K562 (cell line): Measurements from ENCODE around the gene SMARCC1. TPM values are rescaled to one million over a fixed set of nuclear protein-coding genes. Genes with fewer than 3 reads are reported as not detected.

Experiments used
- ASH1L ChIP-seq: fragments of 450-650 bp; IDR thresholded peaks from 2 replicates; pipeline ENCODE4 v1.6.1; 2018; ENCODE audit warnings: borderline replicate concordance, mild to moderate bottlenecking, low read depth; ENCODE audit not compliant: partially characterized antibody
- DDX20 ChIP-seq: fragments of 450-650 bp; IDR thresholded peaks from 2 replicates; pipeline ENCODE4 v1.6.1; 2016; ENCODE audit warnings: missing genetic modification characterization, low read depth, mild to moderate bottlenecking, missing compliant biosample characterization, moderate library complexity
- FOXM1 ChIP-seq, 2 experiments: fragments of 450-650 bp in 1 of 2; sonication (generic) in 1 of 2; formaldehyde crosslinking in 1 of 2; IDR thresholded peaks; 2 replicates each; pipeline versions ENCODE4 v1.6.1 to v1.9.0; 2017 to 2022; ENCODE audit warnings: low read depth in 2 of 2, mild to moderate bottlenecking in 2 of 2, missing genetic modification reagents in 1 of 2, moderate library complexity in 1 of 2
- HLTF ChIP-seq: fragments of 450-650 bp; IDR thresholded peaks from 2 replicates; pipeline ENCODE4 v1.6.1; 2016
- IFI16 ChIP-seq: fragments of 250-450 bp; sonication (Bioruptor Pico); IDR thresholded peaks from 2 replicates; pipeline ENCODE4 v2.1.2; 2022; ENCODE audit warnings: mild to moderate bottlenecking, inconsistent platforms
- ILK ChIP-seq: fragments of 450-650 bp; IDR thresholded peaks from 2 replicates; pipeline ENCODE4 v1.6.1; 2016; ENCODE audit warnings: missing genetic modification characterization, low read depth, mild to moderate bottlenecking, missing compliant biosample characterization, moderate library complexity, borderline replicate concordance
- JUND ChIP-seq, 2 experiments: IDR thresholded peaks; 2 replicates in 1 of 2; 3 replicates in 1 of 2; pipeline ENCODE4 v1.6.1; 2011; ENCODE audit warnings: borderline replicate concordance in 2 of 2, low read depth in 2 of 2, low read length in 2 of 2, improper control_type of control experiment in 1 of 2, missing biosample characterization in 1 of 2, missing genetic modification characterization in 1 of 2, missing genetic modification reagents in 1 of 2
- LCOR ChIP-seq: sonication (generic); formaldehyde crosslinking; IDR thresholded peaks from 2 replicates; pipeline ENCODE4 v1.8.0; 2022; ENCODE audit warnings: mild to moderate bottlenecking, missing genetic modification reagents
- LEF1 ChIP-seq: fragments of 450-650 bp; IDR thresholded peaks from 2 replicates; pipeline ENCODE4 v1.6.1; 2016; ENCODE audit warnings: mild to moderate bottlenecking
- MTF1 ChIP-seq: fragments of 250-450 bp; sonication (Bioruptor Pico); IDR thresholded peaks from 2 replicates; pipeline ENCODE4 v1.9.0; 2021; ENCODE audit warnings: moderate library complexity, mild to moderate bottlenecking, inconsistent platforms, borderline replicate concordance
- NFE2 ChIP-seq: IDR thresholded peaks from 2 replicates; pipeline ENCODE4 v1.6.1; 2014; ENCODE audit warnings: antibody characterized with exemption, low read depth
- NR4A1 ChIP-seq, 2 experiments: fragments of 250-450 bp in 1 of 2; fragments of 450-650 bp in 1 of 2; sonication (Bioruptor Pico) in 1 of 2; IDR thresholded peaks; 2 replicates each; pipeline versions ENCODE4 v1.4.0 to v1.6.1; 2016 to 2020; ENCODE audit warnings: mild to moderate bottlenecking in 2 of 2, missing compliant biosample characterization in 1 of 2, missing genetic modification characterization in 1 of 2, moderate library complexity in 1 of 2
- NRF1 ChIP-seq, 2 experiments: fragments of 450-650 bp; IDR thresholded peaks in 1 of 2; conservative IDR thresholded peaks in 1 of 2; 2 replicates each; pipeline ENCODE4 v1.6.1; 2014; ENCODE audit warnings: mild to moderate bottlenecking in 2 of 2
- SIN3B ChIP-seq: fragments of 450-650 bp; IDR thresholded peaks from 2 replicates; pipeline ENCODE4 v1.6.1; 2017; ENCODE audit warnings: low read depth, mild to moderate bottlenecking, moderate library complexity
- STAG1 ChIP-seq: sonication (generic); formaldehyde crosslinking; IDR thresholded peaks from 2 replicates; pipeline ENCODE4 v1.5.0; 2020; ENCODE audit warnings: missing genetic modification reagents, borderline replicate concordance
- TAF9B ChIP-seq: fragments of 450-650 bp; IDR thresholded peaks from 2 replicates; pipeline ENCODE4 v1.6.1; 2018; ENCODE audit warnings: mild to moderate bottlenecking; ENCODE audit not compliant: partially characterized antibody
- ZBTB8A ChIP-seq: fragments of 450-650 bp; IDR thresholded peaks from 2 replicates; pipeline ENCODE4 v1.6.1; 2018; ENCODE audit warnings: mild to moderate bottlenecking, moderate library complexity; ENCODE audit not compliant: partially characterized antibody
- ZNF23 ChIP-seq: fragments of 250-450 bp; sonication (Bioruptor Pico); IDR thresholded peaks from 2 replicates; pipeline ENCODE4 v1.4.0; 2020; ENCODE audit warnings: mild to moderate bottlenecking
- polyA plus RNA-seq, 8 experiments: library from polyadenylated mRNA; depleted of rRNA in 4 of 8; stranded (reverse) in 5 of 8; unstranded in 3 of 8; fragments of >200 nt; fragmentation: Nextera tagmentation in 2 of 8; fragmentation: Illumina TruSeq in 1 of 8; extraction: Ambion mirVana in 2 of 8; extraction: Trizol in 1 of 8; gene quantifications; 2 replicates each; pipeline versions ENCODE4 v1.2.1 to v1.2.3, GENCODE V29; 2011 to 2014; ENCODE audit warnings: inconsistent platforms in 1 of 8, missing spikeins in 1 of 8
- total RNA-seq, 7 experiments: library from RNA; depleted of rRNA in 6 of 7; stranded (reverse); fragments of >200 nt in 6 of 7; fragmentation: Illumina TruSeq in 2 of 7; extraction: Trizol in 2 of 7; gene quantifications; 2 replicates each; pipeline versions ENCODE4 v1.2.1 to v1.2.3, GENCODE V29; 2011 to 2021; ENCODE audit warnings: low replicate concordance in 1 of 7
- TF ChIP-seq, protein P1 (sequence below): fragments of 450-650 bp; IDR thresholded peaks from 2 replicates; pipeline ENCODE4 v1.6.1; 2017; ENCODE audit warnings: antibody characterized with exemption
- TF ChIP-seq, protein P2 (sequence below): fragments of 250-450 bp; sonication (Bioruptor Pico); IDR thresholded peaks from 2 replicates; pipeline ENCODE4 v1.9.0; 2021; ENCODE audit warnings: mild to moderate bottlenecking
- TF ChIP-seq, protein P3 (sequence below): sonication (generic); formaldehyde crosslinking; IDR thresholded peaks from 2 replicates; pipeline ENCODE4 v1.8.1; 2023; ENCODE audit warnings: mild to moderate bottlenecking, missing genetic modification reagents

Gene SMARCC1
- total and polyA plus RNA-seq, 9 of the 15 experiments (the other 6 are each of a cell fraction or from before 2014, with no cell fraction given): 20.7 to 199 (median 66.0) TPM

DNA sequence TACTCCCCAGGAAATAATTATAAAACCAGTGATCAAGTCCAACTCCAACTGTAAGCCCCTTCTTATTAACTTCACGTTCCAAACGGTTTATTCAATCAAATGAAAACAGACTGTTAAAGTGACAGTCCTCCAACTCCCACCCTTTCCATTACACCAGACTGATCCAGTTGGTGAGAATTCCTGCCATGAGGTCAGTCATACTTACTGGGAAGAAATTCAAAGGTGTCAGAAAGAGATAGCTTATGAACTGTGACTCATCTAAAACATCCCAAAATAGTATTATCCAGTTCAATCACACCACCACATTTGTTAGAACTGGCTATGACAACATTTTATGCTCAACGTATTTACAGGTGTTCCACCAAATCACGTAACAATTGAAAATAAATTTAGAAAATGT is 19.5 kb downstream of the SMARCC1 start (continued):
- no peak for TF ChIP-seq DDX20
- TF ChIP-seq STAG1 (CRISPR knock-in tag): no peak
- TF ChIP-seq, protein P1, sequence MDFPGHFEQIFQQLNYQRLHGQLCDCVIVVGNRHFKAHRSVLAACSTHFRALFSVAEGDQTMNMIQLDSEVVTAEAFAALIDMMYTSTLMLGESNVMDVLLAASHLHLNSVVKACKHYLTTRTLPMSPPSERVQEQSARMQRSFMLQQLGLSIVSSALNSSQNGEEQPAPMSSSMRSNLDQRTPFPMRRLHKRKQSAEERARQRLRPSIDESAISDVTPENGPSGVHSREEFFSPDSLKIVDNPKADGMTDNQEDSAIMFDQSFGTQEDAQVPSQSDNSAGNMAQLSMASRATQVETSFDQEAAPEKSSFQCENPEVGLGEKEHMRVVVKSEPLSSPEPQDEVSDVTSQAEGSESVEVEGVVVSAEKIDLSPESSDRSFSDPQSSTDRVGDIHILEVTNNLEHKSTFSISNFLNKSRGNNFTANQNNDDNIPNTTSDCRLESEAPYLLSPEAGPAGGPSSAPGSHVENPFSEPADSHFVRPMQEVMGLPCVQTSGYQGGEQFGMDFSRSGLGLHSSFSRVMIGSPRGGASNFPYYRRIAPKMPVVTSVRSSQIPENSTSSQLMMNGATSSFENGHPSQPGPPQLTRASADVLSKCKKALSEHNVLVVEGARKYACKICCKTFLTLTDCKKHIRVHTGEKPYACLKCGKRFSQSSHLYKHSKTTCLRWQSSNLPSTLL: no peak
- no peak for TF ChIP-seq IFI16 (CRISPR knock-in tag)
- peak; percentile 91 for TF ChIP-seq LCOR (CRISPR knock-in tag)
- TF ChIP-seq JUND (IDR thresholded peaks at IDR 0.05; ENCODE audit: borderline replicate concordance, low read depth, low read length): peak; percentile 96
- TF ChIP-seq JUND (tag; IDR thresholded peaks at IDR 0.05; ENCODE audit: borderline replicate concordance, low read depth, low read length): peak; percentile 97
- TF ChIP-seq, protein P2, sequence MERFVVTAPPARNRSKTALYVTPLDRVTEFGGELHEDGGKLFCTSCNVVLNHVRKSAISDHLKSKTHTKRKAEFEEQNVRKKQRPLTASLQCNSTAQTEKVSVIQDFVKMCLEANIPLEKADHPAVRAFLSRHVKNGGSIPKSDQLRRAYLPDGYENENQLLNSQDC (CRISPR knock-in tag): no peak
- TF ChIP-seq ZNF23 (CRISPR knock-in tag): no peak
- no peak for TF ChIP-seq NRF1 (conservative IDR thresholded peaks at IDR 0.05 in 1 of 2, IDR thresholded peaks at IDR 0.05 in 1 of 2)
- TF ChIP-seq HLTF: no peak
- TF ChIP-seq NFE2: peak; percentile 78
- TF ChIP-seq ASH1L: no peak
- no peak for TF ChIP-seq TAF9B
- peak; percentile 83; the same call in 1 of the 2 replicates for TF ChIP-seq LEF1
- TF ChIP-seq, protein P3, sequence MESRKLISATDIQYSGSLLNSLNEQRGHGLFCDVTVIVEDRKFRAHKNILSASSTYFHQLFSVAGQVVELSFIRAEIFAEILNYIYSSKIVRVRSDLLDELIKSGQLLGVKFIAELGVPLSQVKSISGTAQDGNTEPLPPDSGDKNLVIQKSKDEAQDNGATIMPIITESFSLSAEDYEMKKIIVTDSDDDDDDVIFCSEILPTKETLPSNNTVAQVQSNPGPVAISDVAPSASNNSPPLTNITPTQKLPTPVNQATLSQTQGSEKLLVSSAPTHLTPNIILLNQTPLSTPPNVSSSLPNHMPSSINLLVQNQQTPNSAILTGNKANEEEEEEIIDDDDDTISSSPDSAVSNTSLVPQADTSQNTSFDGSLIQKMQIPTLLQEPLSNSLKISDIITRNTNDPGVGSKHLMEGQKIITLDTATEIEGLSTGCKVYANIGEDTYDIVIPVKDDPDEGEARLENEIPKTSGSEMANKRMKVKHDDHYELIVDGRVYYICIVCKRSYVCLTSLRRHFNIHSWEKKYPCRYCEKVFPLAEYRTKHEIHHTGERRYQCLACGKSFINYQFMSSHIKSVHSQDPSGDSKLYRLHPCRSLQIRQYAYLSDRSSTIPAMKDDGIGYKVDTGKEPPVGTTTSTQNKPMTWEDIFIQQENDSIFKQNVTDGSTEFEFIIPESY (CRISPR knock-in tag): no peak
- TF ChIP-seq ILK: no peak
- TF ChIP-seq SIN3B: no peak
- TF ChIP-seq MTF1 (CRISPR knock-in tag): no peak
- no peak for TF ChIP-seq NR4A1 (CRISPR knock-in tag; IDR thresholded peaks at IDR 0.05)
- TF ChIP-seq NR4A1 (tag; IDR thresholded peaks at IDR 0.05): no peak
- TF ChIP-seq ZBTB8A: no peak
- peak; percentile 93 for TF ChIP-seq FOXM1 (IDR thresholded peaks at IDR 0.05; ENCODE audit: low read depth)
- no peak for TF ChIP-seq FOXM1 (CRISPR knock-in tag; IDR thresholded peaks at IDR 0.05; ENCODE audit: low read depth)
